Measurements from ENCODE around the gene RNASE7. TPM values are rescaled to one million over a fixed set of nuclear protein-coding genes. Genes with fewer than 3 reads are reported as not detected.

RNASE7 gene
- total RNA-seq, 3 donors from 2014 or later (not counting 1 experiment from before 2014, with no cell fraction given) = not detected

- no peak for TF ChIP-seq CTCF (IDR thresholded peaks at IDR 0.05)
- intact Hi-C loops (cut with micrococcal nuclease) = no loop called here
- Histone ChIP-seq H3K27me3 (ENCODE audit: control insufficient read depth, insufficient read depth, low read length) (peaks cover 2% of the 10 kb centered on the region), H3K27ac (ENCODE audit: low read length) (no peak overlapping the region), H3K4me1 (ENCODE audit: control insufficient read depth, insufficient read depth, low read length) (peaks cover 23% of the 10 kb centered on the region), H3K9me3 (ENCODE audit: control insufficient read depth, insufficient read depth, low read length) (no peaks in the 10 kb centered on the region), H3K36me3 (ENCODE audit: control insufficient read depth, insufficient read depth, low read length) (no peaks in the 10 kb centered on the region), H3K4me3 (ENCODE audit: low read length) (no peak overlapping the region)
- Mint-ChIP-seq H3K27me3 (ENCODE audit: low read depth in 2 of 2) (peaks cover 0 to 15% of the 10 kb centered on the region in 2 donors), H3K4me3 (peak overlapping the region; percentile 18), H3K27ac (peak overlapping the region in 1 of 2 donors; percentile 10), H3K4me1 (peaks cover 7 to 13% of the 10 kb centered on the region in 2 donors), H3K9me3 (no peaks in the 10 kb centered on the region), H3K36me3 (no peaks in the 10 kb centered on the region)
- no peak for DNase-seq
- no peak for ATAC-seq
- 97% methylated on average over 5 of the region's 5 CpGs for WGBS (ENCODE audit: insufficient coverage)
Measured at GRCh38 chr14:21022686-21023085, 19.5 kb upstream of the RNASE7 start.

- Histone ChIP-seq H3K4me3 (ENCODE audit: low read length) (no peak overlapping the region), H3K4me1 (ENCODE audit: control insufficient read depth, insufficient read depth, low read length) (peaks cover 23% of the 10 kb centered on the region), H3K9me3 (ENCODE audit: control insufficient read depth, insufficient read depth, low read length) (no peaks in the 10 kb centered on the region), H3K36me3 (ENCODE audit: control insufficient read depth, insufficient read depth, low read length) (no peaks in the 10 kb centered on the region), H3K27ac (ENCODE audit: low read length) (no peak overlapping the region), H3K27me3 (ENCODE audit: control insufficient read depth, insufficient read depth, low read length) (peaks cover 2% of the 10 kb centered on the region)
- intact Hi-C loops (cut with micrococcal nuclease) = no loop called here
- WGBS (ENCODE audit: insufficient coverage) = 69% methylated on average over 7 of the region's 7 CpGs
- Mint-ChIP-seq H3K9me3 (no peaks in the 10 kb centered on the region), H3K27ac (peak overlapping the region in 1 of 2 donors; percentile 10), H3K4me1 (peaks cover 7 to 13% of the 10 kb centered on the region in 2 donors), H3K4me3 (peak overlapping the region; percentile 18), H3K36me3 (no peaks in the 10 kb centered on the region), H3K27me3 (ENCODE audit: low read depth in 2 of 2) (peaks cover 0 to 15% of the 10 kb centered on the region in 2 donors)
- ATAC-seq = no peak
- TF ChIP-seq CTCF (IDR thresholded peaks at IDR 0.05) = no peak
- no peak for DNase-seq
Measured at GRCh38 chr14:21023174-21023573, 19.0 kb upstream of the RNASE7 start.

GRCh38 chr14:21023817-21024584 is 18.2 kb upstream of the RNASE7 start:
- Histone ChIP-seq H3K4me1 (ENCODE audit: control insufficient read depth, insufficient read depth, low read length) (peaks cover 23% of the 10 kb centered on the region), H3K9me3 (ENCODE audit: control insufficient read depth, insufficient read depth, low read length) (no peaks in the 10 kb centered on the region), H3K27me3 (ENCODE audit: control insufficient read depth, insufficient read depth, low read length) (peaks cover 2% of the 10 kb centered on the region), H3K4me3 (ENCODE audit: low read length) (peak overlapping the region; percentile 81), H3K27ac (ENCODE audit: low read length) (no peak overlapping the region), H3K36me3 (ENCODE audit: control insufficient read depth, insufficient read depth, low read length) (no peaks in the 10 kb centered on the region)
- Mint-ChIP-seq H3K27ac (peak overlapping the region in 1 of 2 donors; percentile 67), H3K36me3 (no peaks in the 10 kb centered on the region), H3K4me1 (peaks cover 7 to 13% of the 10 kb centered on the region in 2 donors), H3K27me3 (ENCODE audit: low read depth in 2 of 2) (peaks cover 0 to 15% of the 10 kb centered on the region in 2 donors), H3K9me3 (no peaks in the 10 kb centered on the region), H3K4me3 (peak overlapping the region; percentile 80)
- peak in 1 of 2 donors; percentile 47 for DNase-seq
- TF ChIP-seq CTCF (IDR thresholded peaks at IDR 0.05) = no peak
- intact Hi-C loops (cut with micrococcal nuclease) = no loop called here
- 27% methylated on average over 17 of the region's 17 CpGs for WGBS (ENCODE audit: insufficient coverage)
- ATAC-seq = peak in 1 of 3 donors; percentile 7
